Mesenchymal stem cell (in vitro differentiated cells and primary cell): ENCODE results near the gene VTI1A.

Source experiments
- DNase-seq: peaks from one replicate; pipeline ENCODE4 v3.0.0-alpha.2; 2013
- H2AFZ ChIP-seq: one replicate; pipeline ENCODE4 v1.6.1; 2013; ENCODE audit warnings: low read depth, mild to moderate bottlenecking, control low read depth, inconsistent platforms, low read length, moderate library complexity
- H2AK5ac ChIP-seq: 2 replicates; pipeline ENCODE4 v1.6.1; 2013; ENCODE audit warnings: low read length, moderate library complexity, mild to moderate bottlenecking, inconsistent platforms; ENCODE audit not compliant: severe bottlenecking
- H2BK120ac ChIP-seq: one replicate; pipeline ENCODE4 v1.6.1; 2013; ENCODE audit warnings: low read depth, mild to moderate bottlenecking, inconsistent platforms, low read length, moderate library complexity
- H2BK12ac ChIP-seq, 2 experiments: one replicate each; pipeline ENCODE4 v1.6.1; 2013; ENCODE audit warnings: inconsistent platforms in 2 of 2, low read length in 2 of 2, mild to moderate bottlenecking in 2 of 2, moderate library complexity in 2 of 2, control low read depth in 1 of 2
- H2BK15ac ChIP-seq: one replicate; pipeline ENCODE4 v1.6.1; 2013; ENCODE audit warnings: mild to moderate bottlenecking, low read depth, inconsistent platforms; ENCODE audit not compliant: poor library complexity, severe bottlenecking
- H2BK5ac ChIP-seq: 2 replicates; pipeline ENCODE4 v1.6.1; 2013; ENCODE audit warnings: low read depth, mild to moderate bottlenecking, low read length, control low read depth, inconsistent platforms; ENCODE audit not compliant: poor library complexity, severe bottlenecking
- H3K14ac ChIP-seq, 2 experiments: one replicate each; pipeline ENCODE4 v1.6.1; 2013; ENCODE audit warnings: inconsistent platforms in 2 of 2, low read length in 2 of 2, control low read depth in 1 of 2, mild to moderate bottlenecking in 1 of 2, moderate library complexity in 1 of 2
- H3K18ac ChIP-seq, 2 experiments: one replicate each; pipeline ENCODE4 v1.6.1; 2013; ENCODE audit warnings: inconsistent platforms in 2 of 2, low read length in 2 of 2, control low read depth in 1 of 2, low read depth in 1 of 2, mild to moderate bottlenecking in 1 of 2
- H3K23ac ChIP-seq, 2 experiments: one replicate each; pipeline ENCODE4 v1.6.1; 2013; ENCODE audit warnings: inconsistent platforms in 2 of 2, low read length in 2 of 2, mild to moderate bottlenecking in 2 of 2, moderate library complexity in 2 of 2, control low read depth in 1 of 2
- H3K27ac ChIP-seq: 2 replicates; pipeline ENCODE4 v1.5.1; 2013; ENCODE audit warnings: mild to moderate bottlenecking, moderate library complexity, low read length, control low read depth, inconsistent platforms; ENCODE audit not compliant: poor library complexity, severe bottlenecking
- H3K27me3 ChIP-seq, 2 experiments: 2 replicates each; pipeline versions ENCODE4 v1.6.1 to v1.7.0; 2013; ENCODE audit warnings: low read length in 2 of 2, mild to moderate bottlenecking in 2 of 2, moderate library complexity in 2 of 2, control low read depth in 1 of 2, inconsistent platforms in 1 of 2; ENCODE audit not compliant: control insufficient read depth in 1 of 2, insufficient read depth in 1 of 2
- H3K36me3 ChIP-seq, 2 experiments: 2 replicates each; pipeline versions ENCODE4 v1.6.1 to v1.7.0; 2013; ENCODE audit warnings: low read length in 2 of 2, control low read depth in 1 of 2, inconsistent platforms in 1 of 2, low read depth in 1 of 2, mild to moderate bottlenecking in 1 of 2; ENCODE audit not compliant: insufficient read depth in 2 of 2, control insufficient read depth in 1 of 2
- H3K4ac ChIP-seq, 2 experiments: one replicate each; pipeline ENCODE4 v1.6.1; 2013; ENCODE audit warnings: inconsistent platforms in 2 of 2, low read length in 2 of 2, mild to moderate bottlenecking in 2 of 2, moderate library complexity in 2 of 2, control low read depth in 1 of 2, low read depth in 1 of 2
- H3K4me1 ChIP-seq: 2 replicates; pipeline ENCODE4 v1.6.1; 2013; ENCODE audit warnings: low read depth, low read length, control low read depth; ENCODE audit not compliant: control insufficient read depth, insufficient read depth
- H3K4me2 ChIP-seq: 2 replicates; pipeline ENCODE4 v1.6.1; 2013; ENCODE audit warnings: low read length, mild to moderate bottlenecking, inconsistent platforms; ENCODE audit not compliant: poor library complexity, severe bottlenecking
- H3K4me3 ChIP-seq, 2 experiments: 2 replicates each; pipeline versions ENCODE4 v1.5.1 to v1.7.0; 2013; ENCODE audit warnings: low read length in 2 of 2, mild to moderate bottlenecking in 2 of 2, control low read depth in 1 of 2, low read depth in 1 of 2; ENCODE audit not compliant: insufficient read depth in 1 of 2
- H3K79me1 ChIP-seq: replicated peaks from 2 replicates; pipeline ENCODE4 v1.6.1; 2013; ENCODE audit warnings: mild to moderate bottlenecking, control low read depth, low read length, inconsistent platforms; ENCODE audit not compliant: poor library complexity, severe bottlenecking
- H3K9ac ChIP-seq: 2 replicates; pipeline ENCODE4 v1.7.0; 2013; ENCODE audit warnings: mild to moderate bottlenecking, low read length, moderate library complexity
- H3K9me3 ChIP-seq: 2 replicates; pipeline ENCODE4 v1.7.0; 2013; ENCODE audit warnings: mild to moderate bottlenecking, low read length; ENCODE audit not compliant: control insufficient read depth
- H4K8ac ChIP-seq: one replicate; pipeline ENCODE4 v1.6.1; 2013; ENCODE audit warnings: inconsistent platforms, mild to moderate bottlenecking, low read length, moderate library complexity
- H4K91ac ChIP-seq: one replicate; pipeline ENCODE4 v1.6.1; 2013; ENCODE audit warnings: mild to moderate bottlenecking, low read length, inconsistent platforms
- WGBS: methylation state at CpG from one replicate; pipeline ENCODE4 v1.1.7; 2013; ENCODE audit warnings: mixed read lengths; 5-methylcytosine and 5-hydroxymethylcytosine counted together

Gene VTI1A

DNA sequence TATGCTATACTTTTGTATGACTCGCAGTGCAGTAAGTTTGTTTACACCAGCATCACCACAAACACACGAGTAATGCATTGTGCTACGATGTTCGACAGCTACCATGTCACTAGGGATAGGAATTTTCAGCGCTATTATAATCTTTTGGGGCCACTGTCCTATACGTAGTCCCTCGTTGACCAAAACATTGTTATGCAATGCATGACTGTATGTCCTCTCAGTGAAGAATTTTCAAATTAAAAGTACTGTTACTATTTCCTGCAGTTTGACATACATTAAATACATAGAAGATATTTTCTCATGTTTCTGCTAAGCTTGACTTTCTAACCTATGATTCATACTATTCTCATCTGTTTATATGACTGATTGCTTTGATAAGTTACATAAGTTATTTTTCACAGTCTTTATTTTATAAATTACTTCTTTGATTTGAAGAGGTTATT lies 203.6 kb downstream of the VTI1A start:
- Histone ChIP-seq H2BK15ac (no peak overlapping the region), H2BK5ac (no peak overlapping the region), H3K4me2 (no peak overlapping the region), H3K4me3 (no peak overlapping the region), H3K79me1 (no peaks in the 10 kb centered on the region), H3K14ac (no peak overlapping the region), H2BK120ac (no peak overlapping the region), H3K4me1 (no peaks in the 10 kb centered on the region), H2AK5ac (no peak overlapping the region), H3K18ac (no peak overlapping the region), H4K91ac (no peak overlapping the region), H3K9ac (no peak overlapping the region), H3K4ac (no peak overlapping the region), H2BK12ac (peak overlapping the region in 1 of 2 experiments; percentile 71), H2AFZ (no peak overlapping the region), H4K8ac (no peak overlapping the region), H3K27ac (no peak overlapping the region), H3K23ac (no peak overlapping the region), H3K27me3 (no peaks in the 10 kb centered on the region), H3K9me3 (no peaks in the 10 kb centered on the region), H3K36me3 (no peaks in the 10 kb centered on the region)
- whole genome bisulfite sequencing: 12% methylated on average over 5 of the region's 7 CpGs
- DNase-seq: peak; percentile 59

DNA sequence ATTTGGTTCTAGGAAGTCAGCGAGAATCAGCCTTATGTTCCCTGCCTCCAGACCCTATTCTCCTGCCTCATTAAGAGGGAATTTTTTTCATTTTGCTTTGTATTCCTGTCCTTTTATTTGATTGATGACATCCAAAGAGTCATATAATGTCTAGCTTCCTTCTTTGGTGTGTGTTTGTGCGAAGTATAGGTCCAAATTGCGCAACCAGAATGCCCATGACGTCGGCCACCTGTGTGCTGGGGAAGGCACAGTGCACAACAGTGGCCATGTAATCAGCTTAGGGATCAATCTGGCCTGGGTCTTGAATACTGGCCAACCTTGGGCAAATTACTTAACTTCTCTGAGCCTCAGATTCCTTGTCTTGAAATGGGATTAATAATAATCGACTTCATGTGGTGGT lies 206.2 kb downstream of the VTI1A start:
- WGBS: 90% methylated on average over 5 of the region's 6 CpGs
- Histone ChIP-seq H3K9ac (no peak overlapping the region), H2BK5ac (no peak overlapping the region), H3K14ac (no peak overlapping the region), H2AK5ac (no peak overlapping the region), H3K9me3 (no peaks in the 10 kb centered on the region), H3K18ac (no peak overlapping the region), H3K4me1 (peaks cover 2% of the 10 kb centered on the region), H3K36me3 (peaks cover 0 to 3% of the 10 kb centered on the region in 2 experiments), H3K4ac (no peak overlapping the region), H3K27ac (no peak overlapping the region), H2AFZ (no peak overlapping the region), H3K23ac (no peak overlapping the region), H3K79me1 (peaks cover 4% of the 10 kb centered on the region), H3K27me3 (no peaks in the 10 kb centered on the region), H2BK120ac (no peak overlapping the region), H3K4me3 (no peak overlapping the region), H4K91ac (no peak overlapping the region), H3K4me2 (no peak overlapping the region), H2BK15ac (no peak overlapping the region), H4K8ac (no peak overlapping the region), H2BK12ac (no peak overlapping the region)
- no peak for DNase-seq

DNA sequence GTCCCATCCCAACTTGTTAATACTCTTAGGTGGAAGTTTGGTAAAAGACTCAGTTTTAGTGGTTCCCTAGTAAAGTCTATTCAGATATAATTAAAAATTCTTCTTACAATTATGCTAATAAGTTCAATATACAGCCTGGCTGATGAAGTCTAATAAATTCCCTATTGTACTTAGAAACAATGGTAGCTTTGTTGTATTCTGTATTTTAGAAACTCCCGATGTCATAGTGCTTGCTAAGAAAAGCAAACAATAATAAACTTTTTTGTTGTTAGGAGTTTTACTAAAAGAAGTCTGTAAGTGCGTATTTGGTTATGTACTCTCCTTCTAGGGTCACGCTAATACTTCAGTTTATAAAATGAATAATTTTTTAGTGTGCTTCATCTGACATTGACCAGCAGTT lies 206.8 kb downstream of the VTI1A start:
- H3K23ac ChIP-seq: no peak overlapping the region
- H3K4me2 ChIP-seq: no peak overlapping the region
- H4K91ac ChIP-seq: no peak overlapping the region
- H2BK15ac ChIP-seq: no peak overlapping the region
- H3K18ac ChIP-seq: no peak overlapping the region
- H2BK120ac ChIP-seq: no peak overlapping the region
- DNase-seq: no peak
- H3K27me3 ChIP-seq: no peaks in the 10 kb centered on the region
- no peak overlapping the region for H2AK5ac ChIP-seq
- peaks cover 0 to 3% of the 10 kb centered on the region in 2 experiments for H3K36me3 ChIP-seq
- no peak overlapping the region for H2BK5ac ChIP-seq
- H2AFZ ChIP-seq: no peak overlapping the region
- no peak overlapping the region for H3K9ac ChIP-seq
- peaks cover 2% of the 10 kb centered on the region for H3K4me1 ChIP-seq
- no peak overlapping the region for H3K4ac ChIP-seq
- H3K79me1 ChIP-seq: peaks cover 4% of the 10 kb centered on the region
- no peaks in the 10 kb centered on the region for H3K9me3 ChIP-seq
- H3K27ac ChIP-seq: no peak overlapping the region
- no peak overlapping the region for H3K14ac ChIP-seq
- H3K4me3 ChIP-seq: no peak overlapping the region
- no peak overlapping the region for H2BK12ac ChIP-seq
- no peak overlapping the region for H4K8ac ChIP-seq
- WGBS: 100% methylated on average over 2 of the region's 3 CpGs

DNA sequence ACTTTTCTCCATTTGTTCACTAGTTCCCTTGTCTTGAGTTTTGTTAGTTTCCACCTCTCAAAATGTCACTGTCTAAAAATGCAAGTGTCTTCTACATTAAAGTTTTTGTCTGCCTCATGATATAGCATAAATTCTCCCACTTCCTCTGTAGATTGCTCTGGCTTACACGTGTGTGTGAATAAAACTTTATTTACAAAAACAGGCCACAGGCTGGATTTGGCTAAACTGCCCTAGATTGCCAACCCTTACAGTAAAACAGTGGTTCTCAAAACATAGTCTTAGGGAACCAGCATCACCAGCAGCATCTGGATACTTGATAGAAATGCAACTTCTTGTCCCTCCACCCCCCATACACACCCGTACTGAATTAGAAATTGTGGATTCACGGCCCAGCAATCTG lies 207.8 kb downstream of the VTI1A start:
- H3K23ac ChIP-seq: no peak overlapping the region
- H2BK12ac ChIP-seq: no peak overlapping the region
- H2AK5ac ChIP-seq: no peak overlapping the region
- H3K14ac ChIP-seq: no peak overlapping the region
- no peaks in the 10 kb centered on the region for H3K27me3 ChIP-seq
- H2AFZ ChIP-seq: no peak overlapping the region
- peaks cover 2% of the 10 kb centered on the region for H3K4me1 ChIP-seq
- H3K79me1 ChIP-seq: peaks cover 4% of the 10 kb centered on the region
- H2BK15ac ChIP-seq: no peak overlapping the region
- H3K4me3 ChIP-seq: no peak overlapping the region
- H4K91ac ChIP-seq: no peak overlapping the region
- H2BK120ac ChIP-seq: no peak overlapping the region
- H3K4me2 ChIP-seq: no peak overlapping the region
- H3K36me3 ChIP-seq: peaks cover 0 to 3% of the 10 kb centered on the region in 2 experiments
- no peak overlapping the region for H3K27ac ChIP-seq
- H2BK5ac ChIP-seq: no peak overlapping the region
- no peaks in the 10 kb centered on the region for H3K9me3 ChIP-seq
- no peak overlapping the region for H3K18ac ChIP-seq
- DNase-seq: no peak
- no peak overlapping the region for H3K4ac ChIP-seq
- H4K8ac ChIP-seq: no peak overlapping the region
- no peak overlapping the region for H3K9ac ChIP-seq
- WGBS: 99% methylated on average over 3 of the region's 3 CpGs
